SK-N-SH treated with all-trans-retinoic acid at 6 μM for 48 hours (cell line): ENCODE results near the gene ZNF319.

Experiments used
- ARNTL ChIP-seq: fragments of 450-650 bp; formaldehyde crosslinking; IDR thresholded peaks from 2 replicates; pipeline ENCODE4 v1.5.0; 2020; ENCODE audit warnings: low read depth, mild to moderate bottlenecking, moderate library complexity, borderline replicate concordance
- RARB ChIP-seq: fragments of 250-450 bp; sonication (Bioruptor Pico); IDR thresholded peaks from 2 replicates; pipeline ENCODE4 v1.8.0; 2021; ENCODE audit warnings: mild to moderate bottlenecking, moderate library complexity

DNA sequence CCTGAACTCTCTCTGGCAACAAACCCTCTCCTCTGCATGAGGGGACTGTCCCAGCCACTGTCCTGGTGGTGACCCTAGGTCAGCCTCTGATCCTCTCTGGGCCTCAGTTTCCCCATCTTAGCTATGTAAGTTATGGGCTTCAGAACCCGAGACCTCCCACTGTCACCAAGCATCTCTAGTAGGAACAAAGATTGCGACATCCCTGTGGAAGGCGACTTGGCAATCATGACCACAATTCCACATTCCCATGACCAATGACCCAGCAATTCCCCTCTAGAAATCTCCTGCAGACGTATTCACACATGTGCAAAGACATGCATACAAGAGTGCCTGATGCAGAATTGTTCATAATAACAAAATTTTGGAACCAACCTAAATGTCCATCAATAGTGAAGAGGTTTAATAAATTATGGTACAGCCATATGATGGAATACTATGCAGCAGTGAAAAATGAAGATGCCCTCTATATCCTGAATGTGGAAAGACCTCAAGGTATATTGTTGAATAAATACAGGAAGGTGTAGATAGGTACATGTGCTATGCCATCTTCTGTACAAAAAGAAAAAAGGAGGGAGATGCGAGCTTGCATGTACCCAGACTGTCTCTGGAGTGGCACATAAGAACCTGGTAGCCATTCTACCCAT is 50.8 kb downstream of the ZNF319 start:
- no peak for TF ChIP-seq ARNTL (CRISPR knock-in tag)
- TF ChIP-seq RARB (CRISPR knock-in tag) = no peak
